ENCODE data around the gene GPR146.

Gene GPR146

GRCh38 chr7:1093916-1094508 is 49.7 kb downstream of the GPR146 start:
- DNase-seq (ENCODE audit: low spot score): no peak

DNA sequence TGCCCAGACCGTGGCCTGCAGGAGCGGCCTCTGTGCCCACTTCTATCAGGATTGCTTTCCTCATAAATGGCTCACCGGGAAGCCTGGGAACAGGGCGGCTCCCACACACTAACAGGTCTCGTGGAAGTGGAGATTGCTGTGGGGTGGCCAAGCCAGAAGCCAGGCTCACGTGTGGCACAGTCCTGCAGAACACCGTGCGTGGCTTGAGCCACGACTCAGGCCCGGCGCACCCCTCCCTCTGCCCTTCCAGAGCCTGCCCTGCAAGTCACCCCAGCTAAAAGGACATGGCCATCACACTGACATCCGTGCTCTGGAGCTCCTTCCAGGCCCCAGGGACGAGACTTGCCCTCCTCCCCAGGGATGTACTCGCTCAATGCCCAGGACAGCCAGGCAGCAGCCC is 50.5 kb downstream of the GPR146 start:
- no peak for DNase-seq (ENCODE audit: low spot score)

DNA sequence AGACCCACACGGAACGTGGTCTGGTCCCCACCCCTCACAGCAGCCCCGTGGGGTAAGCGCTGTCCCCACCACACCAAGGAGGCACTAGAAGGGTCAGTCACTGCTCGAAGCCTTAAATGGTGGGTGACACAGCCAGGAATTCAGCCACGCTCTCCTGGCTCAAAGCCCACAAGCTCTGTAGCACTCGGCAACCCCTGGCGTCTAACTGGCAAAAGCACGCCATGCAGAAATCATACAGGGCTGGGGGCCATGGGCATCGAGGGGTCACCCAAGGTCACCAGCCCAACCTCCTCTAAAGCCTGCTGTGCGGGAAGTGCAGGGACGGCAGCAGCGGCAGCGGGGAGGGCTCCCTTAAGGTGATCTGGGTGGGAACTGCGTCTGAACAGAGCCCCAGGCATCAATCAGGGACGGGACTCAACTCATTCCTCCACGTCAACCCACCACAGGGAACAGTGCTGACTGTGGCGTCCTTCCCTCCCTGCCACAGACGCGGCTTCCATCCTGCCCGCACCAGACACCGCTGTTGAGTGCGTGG is 51.3 kb downstream of the GPR146 start:
- DNase-seq (ENCODE audit: low spot score): no peak

GRCh38 chr7:1096156-1097119 is 52.1 kb downstream of the GPR146 start:
- DNase-seq (ENCODE audit: low spot score): no peak

- no peak for DNase-seq (ENCODE audit: low spot score)
Measured at GRCh38 chr7:1097120-1097504, 52.8 kb downstream of the GPR146 start.

- DNase-seq (ENCODE audit: low spot score): no peak
Measured at GRCh38 chr7:1098243-1099153, 54.2 kb downstream of the GPR146 start.

GRCh38 chr7:1099154-1099542 is 54.8 kb downstream of the GPR146 start:
- no peak for DNase-seq (ENCODE audit: low spot score)

DNA sequence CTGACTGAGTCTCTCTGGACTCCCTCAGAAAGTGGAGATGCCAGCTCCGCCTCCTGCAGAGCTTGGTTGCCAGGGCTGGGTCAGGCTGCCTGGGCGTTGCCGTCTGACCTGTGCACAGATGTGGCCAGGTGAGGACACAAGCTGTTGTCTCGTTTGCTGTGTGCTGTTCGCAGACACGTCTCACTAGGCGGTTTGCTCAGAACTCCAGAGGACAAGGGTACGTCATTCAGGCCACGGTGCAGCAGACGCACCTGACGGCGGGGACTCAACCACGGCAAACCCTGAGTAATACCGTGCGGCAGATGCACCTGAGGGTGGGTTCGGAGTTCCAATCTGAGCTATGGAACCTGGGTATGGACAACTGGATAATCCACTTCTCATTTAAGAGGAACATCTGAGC is 55.3 kb downstream of the GPR146 start:
- no peak for DNase-seq (ENCODE audit: low spot score)

- no peak for DNase-seq (ENCODE audit: low spot score)
Measured at GRCh38 chr7:1100386-1100785, 56.0 kb downstream of the GPR146 start.

GRCh38 chr7:1100834-1101562 is 56.7 kb downstream of the GPR146 start:
- DNase-seq (ENCODE audit: low spot score): no peak

DNA sequence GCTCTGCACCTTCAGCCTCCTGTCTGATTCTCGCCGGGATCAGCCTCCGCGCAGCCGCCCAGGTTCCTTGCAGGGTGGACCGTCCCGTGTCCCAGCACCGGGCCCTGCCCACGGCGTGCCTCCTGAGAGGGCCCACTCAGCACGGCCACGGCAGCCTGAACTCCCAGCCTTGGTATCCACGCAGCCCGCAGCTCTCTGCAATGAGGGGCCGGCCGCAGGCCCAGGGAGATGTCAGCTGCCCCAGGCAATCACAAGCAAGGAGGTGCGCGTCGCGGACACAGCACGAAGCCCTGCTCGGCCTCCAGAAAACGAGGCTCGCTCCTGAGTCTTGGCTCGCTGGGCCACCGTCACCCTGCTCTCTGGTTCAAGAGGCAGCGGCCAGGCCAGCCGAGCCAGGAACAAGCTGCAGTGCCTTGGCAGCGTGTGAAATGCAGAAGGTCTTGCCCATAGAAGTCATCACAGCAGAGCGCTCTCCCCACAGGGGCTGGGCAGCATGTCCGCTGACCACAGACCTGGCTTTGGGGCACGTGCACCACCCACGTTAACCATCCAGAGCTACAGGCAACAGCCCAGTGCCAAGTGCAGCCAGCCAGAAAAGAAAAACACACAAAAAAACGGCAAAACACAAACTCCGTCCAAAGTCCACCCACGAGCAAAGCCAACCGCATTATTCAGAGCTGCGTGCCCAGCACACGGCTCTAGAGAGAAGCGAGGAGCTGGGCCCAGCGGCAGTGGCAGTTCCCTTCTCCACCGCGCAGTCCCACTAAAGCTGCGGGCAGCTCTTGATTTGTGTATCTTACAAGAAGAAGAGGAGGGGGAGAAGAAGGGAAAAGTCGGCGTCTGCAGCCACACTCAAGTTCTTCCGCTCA is 57.5 kb downstream of the GPR146 start:
- no peak for DNase-seq (ENCODE audit: low spot score)

DNA sequence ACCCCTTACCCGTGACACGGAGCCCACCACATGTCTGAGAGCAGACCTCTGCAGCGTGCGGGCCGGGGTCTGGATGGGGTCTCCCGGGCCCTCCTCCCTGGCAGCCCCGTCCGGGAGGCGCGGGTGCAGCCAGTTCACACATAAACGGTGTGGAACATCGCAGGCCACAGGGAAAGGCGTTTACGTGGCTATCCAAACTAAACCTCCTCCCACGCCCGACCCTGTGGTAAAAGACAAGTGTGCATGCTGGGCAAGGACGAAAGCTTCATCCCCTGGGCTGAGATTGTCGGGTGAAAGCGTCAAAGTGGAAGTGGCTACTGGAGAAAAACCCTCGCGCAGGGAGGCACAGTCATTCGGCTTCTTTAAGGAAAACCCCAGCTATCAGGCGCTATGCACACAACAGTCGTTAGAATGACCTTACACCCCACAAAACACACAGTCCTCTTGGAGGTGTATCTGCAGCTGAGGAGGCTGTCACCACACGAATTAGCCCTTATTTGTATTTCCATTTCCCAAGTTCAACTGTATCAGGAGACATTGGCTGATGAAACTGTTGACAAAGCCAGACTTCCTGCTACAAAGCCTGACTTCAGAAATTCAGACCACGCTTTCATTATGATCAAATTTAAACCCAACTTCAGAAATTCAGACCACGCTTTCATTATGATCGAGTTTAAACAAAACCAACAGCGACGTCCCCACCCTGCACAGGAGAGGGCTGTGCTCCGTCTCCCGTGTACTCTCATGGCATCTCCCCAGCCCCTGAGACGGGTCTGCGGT is 58.9 kb downstream of the GPR146 start:
- peak; percentile 25 for DNase-seq (ENCODE audit: low spot score)

DNA sequence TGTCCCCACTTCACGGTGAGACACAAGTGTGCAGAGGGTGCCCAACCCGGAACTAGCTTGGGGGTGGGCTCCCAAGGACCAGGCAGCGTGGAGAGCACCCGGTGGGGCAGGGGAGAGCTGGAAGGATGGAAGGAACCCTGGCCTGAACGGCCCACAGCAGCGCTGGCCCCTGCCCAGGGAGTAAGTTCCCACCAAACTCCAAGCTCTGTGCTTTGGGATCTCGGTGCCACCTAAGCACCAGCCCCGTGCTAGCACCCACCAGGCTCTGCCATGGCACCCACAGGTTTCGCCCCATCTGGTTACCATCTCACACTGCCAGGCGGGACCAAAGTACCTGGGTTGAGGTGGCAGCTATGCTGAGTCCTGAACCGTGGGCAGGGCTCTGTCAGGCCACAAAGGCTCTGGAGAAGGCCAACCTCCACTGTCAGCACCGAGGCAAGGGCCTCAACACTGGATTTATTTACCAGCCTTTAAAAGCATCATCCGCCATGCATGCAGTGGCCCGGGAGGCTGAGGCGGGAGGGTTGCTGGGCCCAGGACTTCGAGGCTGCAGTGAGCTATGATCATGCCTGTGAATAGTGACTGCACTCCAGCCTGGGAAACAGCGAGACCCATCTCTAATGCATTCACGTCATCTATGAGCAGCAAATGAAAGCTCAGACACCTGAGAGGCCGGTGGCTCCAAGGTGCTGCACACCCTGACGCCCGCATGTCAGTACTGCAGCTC is 59.6 kb downstream of the GPR146 start:
- no peak for DNase-seq (ENCODE audit: low spot score)

DNA sequence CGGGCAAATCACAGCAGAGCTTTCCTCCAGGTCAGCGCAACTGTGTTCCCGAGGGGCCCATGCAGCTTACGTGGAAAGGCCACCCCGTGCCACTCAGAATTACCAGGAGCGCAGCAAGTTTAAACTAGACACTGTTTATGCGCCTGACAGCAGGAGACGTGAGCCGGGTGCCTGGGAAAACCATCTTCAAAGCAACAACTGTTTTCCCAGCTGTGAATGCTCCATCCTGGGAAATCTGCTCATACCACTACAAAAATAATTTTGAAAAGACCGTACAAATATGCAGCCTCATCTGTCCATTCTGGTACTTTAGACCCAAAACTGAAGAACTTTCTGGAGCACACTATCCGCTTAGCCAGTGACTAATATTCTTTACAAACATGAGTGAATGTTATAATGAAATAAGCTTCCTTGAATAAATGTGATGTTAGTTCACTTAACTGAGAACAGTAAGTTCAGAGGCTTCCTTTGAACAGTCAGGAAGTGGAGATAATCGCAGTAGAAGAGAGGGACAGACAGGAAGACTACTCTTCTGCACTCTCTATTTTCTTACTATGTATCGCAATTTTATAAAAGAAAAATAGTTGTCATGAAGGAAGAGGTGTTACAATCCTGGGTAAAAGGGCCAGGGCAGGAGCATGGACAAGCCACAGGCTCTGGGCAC is 60.3 kb downstream of the GPR146 start:
- DNase-seq (ENCODE audit: low spot score): no peak

DNA sequence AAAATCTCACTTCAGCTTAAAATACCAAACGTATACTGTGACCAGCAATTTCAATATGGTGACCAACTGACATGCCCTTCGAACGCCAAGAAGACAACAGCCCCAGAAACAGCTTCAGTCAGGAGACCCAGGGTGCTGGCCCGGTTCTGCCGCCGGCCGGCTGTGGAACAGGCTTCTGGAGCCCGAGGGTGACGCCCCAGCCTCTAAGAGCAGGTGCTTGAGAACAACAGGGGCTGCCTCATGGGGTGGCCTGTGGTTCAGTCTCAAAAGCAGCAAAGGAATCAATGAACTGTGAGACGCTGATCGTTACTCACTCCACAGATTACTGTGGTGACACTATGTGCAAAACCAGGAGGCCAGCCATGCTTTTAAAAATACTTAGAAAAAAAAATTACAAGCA is 60.8 kb downstream of the GPR146 start:
- DNase-seq (ENCODE audit: low spot score): no peak

DNA sequence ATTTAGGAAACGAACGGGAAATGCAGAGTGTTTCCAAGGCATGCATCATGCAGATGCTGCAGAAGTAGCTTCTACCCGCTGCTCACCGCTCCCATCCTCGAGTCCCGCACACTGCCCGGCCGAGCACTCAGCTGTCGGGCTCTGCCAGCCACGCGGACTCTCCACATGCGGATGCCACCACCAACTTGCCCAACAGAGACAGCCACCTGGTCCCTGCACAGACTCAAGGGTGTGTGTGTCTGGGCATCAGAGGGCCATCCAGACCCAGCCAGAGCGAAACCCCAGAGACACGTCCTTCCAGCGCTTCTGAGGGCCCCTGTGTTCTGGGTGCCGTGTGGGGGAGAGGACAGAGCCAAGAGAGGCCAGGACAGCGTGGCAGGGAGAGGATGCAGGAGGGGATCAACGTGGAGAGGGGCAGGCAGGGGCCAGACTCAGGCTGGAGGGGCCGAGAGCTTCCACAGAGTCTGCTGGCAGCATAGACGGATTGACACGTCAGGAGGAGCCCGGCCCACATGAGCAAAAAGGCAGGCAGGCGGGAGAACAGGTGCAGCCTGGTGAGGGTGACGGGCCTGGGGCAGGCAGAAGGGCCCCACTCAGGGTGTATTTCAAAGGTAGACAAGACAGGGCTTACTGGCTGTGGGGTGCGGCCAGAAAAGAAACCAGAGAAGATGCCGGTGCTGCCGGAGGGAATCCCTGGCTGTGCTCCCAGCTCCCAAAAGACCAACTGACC is 61.9 kb downstream of the GPR146 start:
- no peak for DNase-seq (ENCODE audit: low spot score)

DNA sequence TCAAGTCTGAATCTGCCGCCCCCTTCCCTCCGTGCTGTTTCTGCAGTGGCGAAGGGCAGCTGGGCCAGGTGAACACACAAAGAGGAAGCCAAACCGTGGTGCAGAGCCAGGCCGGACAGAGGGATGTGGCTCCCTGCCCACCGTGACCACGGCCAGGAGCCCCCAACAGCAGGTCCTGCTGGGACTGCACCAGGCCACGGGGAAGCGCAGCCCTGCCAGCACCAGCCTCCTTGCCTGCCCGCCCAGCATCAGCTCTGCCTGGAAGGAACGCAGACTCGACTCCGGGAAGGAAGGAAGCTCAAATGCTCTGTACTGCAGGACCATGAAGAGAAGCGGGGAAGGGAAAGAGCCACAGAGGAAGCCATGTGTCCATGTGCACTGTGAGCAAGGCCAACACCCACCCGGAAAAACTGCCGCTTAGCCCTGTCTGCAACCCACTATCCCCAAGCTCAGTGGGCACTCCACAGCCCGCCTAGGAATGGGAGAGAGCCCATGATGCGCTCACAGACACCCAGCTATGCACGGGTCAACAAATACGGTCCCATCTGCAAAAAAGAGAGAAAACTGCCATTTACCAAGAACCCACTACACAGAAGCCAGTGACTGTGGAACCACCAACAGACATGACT is 62.6 kb downstream of the GPR146 start:
- no peak for DNase-seq (ENCODE audit: low spot score)

Data from germinal center (tissue), 1 donor.